G401.6 (cell line): ENCODE results near the gene BRD1.
"Not testable (repeated sequence)": the region's sequence is repeated elsewhere in the genome, so short reads cannot be mapped to it uniquely, and the experiment has no call there.

Experiments
- FAIRE-seq: peaks from 2 replicates; lab custom pipeline; 2012; peaks lifted over from hg19 to GRCh38; lab: Jason Lieb, UNC

BRD1 gene

DNA sequence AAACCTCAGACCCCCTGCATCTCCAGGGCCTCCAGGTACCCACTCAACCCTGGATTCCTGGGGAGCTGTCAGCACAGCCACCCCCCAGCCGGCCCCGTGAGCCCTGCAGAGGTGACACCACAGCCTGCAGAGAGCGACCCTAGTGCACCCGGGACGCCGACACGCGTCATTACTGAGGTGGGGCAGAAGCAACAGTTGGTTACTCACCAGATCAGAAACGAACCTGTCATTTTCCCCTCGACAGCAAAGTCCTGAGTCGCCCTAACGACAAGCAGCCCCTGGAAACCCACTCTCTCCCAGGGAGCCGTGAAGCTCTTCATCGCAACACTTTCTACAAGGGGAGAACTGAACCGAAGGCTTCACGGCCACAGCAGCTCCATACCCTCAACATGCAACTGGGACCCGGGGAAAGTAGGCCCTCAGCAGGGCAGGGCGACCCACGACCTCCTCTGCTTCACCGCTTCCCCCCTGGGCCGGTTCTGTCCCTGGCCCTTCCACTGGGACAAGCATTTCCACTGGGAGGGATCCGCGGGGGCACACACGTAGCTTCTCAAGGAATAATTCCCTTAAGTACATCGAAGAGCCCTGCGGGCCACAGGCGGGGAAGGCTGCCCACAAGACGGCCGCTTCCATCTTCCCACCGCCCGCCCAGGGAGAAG lies 1.6 kb downstream of the BRD1 start:
- no peak for FAIRE-seq

DNA sequence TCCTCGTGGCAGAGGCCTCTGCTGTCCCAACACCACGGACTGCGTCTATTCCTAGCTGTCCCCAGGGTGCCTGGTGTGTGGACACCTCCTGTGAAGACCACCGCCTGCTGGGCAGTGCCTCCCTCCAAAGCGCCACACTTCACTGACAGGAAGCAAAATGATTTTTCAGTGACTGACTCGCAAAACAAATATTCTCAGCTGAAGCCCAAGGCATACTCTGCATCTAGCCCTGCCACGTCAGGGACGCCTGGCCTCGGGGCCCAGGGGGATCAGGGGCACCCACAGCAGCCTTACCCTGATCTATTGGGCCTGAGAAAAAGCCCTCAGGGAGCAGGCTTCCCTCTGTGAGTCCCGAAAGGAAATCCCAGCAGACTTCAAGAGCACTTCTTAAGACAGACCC lies 2.2 kb downstream of the BRD1 start:
- FAIRE-seq = no peak

DNA sequence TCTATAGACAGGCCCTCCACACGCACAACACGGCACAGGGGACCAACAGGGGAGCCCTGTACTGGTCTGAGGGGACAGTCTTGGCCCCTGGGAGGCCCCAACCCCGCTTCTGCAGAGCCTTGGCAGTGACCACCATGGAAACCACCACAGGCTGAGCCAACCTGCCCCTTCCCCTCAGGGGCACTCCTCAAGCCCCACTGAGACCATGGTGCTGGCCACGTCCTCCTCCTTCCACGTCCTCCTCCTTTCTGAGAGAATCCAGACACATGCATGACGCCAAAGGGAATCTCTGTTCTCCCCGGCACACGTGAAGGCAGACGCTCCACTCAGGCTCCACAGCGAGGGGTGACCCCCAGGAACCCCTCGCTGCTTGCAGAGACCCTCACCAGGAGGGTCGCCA lies 2.7 kb downstream of the BRD1 start:
- no peak for FAIRE-seq

DNA sequence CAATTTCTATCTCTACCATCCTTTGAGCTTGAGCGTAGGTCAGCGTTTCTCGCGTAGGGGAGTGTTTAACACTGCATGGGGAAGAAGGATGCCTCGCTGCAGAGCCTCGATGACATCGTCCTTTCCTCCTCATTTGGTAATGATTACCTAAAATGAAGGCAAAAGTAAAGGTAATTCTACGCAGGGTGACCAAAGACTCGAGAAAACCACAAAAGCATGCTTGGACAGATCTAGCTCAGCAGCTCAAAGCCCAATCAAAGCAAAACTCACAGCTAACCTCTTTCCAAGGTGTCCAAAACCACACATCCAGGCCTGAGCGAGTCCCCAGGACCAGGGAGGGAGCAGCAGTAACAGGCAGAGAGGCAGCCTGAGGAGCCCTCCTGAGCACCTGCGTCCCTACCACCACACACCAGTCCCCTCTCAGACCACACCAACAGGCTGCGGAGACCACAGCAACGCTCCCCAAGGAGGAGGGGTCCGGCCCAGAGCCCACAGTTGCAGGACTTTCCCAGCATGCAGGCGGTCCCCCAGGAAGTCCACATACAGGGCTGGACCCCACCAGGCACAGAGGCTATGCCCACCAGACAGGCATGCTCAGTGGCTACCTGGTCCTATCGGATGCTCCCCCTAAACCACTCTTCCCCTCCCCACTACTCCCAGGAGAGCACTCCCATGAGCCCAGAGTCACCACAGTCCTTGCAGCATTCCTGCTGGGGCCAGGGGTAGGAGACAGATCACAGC lies 3.3 kb downstream of the BRD1 start:
- FAIRE-seq = no peak

DNA sequence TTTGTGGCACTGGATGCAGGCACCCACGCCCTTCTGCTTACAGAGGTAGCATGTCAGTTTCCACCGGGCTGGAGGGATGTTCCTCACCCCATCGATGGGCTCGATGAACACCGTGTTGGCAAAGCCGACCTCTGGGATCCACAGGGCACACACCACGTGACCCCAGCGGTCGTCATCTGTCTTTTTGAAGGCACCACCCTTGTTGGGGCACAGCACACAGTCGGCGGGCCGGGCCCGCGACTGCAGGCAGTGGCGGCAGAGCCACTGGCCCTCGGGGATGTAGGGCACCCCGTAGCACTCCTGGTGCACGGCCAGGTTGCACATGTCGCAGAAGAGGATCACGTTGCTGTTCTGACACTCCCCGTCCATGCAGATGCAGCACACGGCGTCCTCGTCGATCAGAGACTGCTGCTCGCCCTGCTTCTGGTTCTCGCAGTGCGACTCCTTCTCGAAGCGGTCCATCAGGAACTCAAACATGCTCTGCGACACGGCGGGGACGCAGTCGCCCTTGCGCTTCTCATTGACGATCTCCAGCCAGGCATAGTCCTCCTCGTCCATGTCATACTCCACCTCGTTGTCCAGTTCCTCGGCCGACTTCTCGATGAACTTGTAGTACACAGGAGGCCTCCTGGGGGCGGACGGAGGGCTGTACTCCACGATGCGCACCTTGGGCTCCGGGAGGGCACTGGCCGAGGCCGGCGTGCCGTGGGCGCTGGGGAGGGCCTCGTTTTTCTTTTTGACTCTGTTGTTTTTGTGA lies 4.2 kb downstream of the BRD1 start:
- FAIRE-seq = no peak

DNA sequence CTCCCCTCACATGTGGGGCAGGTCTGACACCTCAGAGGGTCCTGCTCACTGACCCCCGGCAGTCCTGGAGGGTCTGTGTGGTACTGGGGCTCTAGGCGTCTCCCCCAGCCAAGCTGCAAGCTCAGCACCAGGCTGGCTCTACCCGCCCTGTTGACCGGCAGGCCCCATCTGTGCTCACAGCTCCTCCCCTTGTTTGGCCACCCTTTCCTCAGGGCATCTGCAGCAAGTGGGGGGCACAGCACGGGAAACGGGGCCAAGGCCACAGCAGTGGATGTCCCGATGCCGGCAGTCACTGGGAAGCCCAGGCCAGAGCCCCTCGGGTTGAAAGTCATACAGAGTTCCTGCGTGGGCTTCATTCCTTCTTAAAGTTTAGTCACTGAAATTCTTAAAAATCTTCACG lies 5.9 kb downstream of the BRD1 start:
- not testable (repeated sequence) for FAIRE-seq

DNA sequence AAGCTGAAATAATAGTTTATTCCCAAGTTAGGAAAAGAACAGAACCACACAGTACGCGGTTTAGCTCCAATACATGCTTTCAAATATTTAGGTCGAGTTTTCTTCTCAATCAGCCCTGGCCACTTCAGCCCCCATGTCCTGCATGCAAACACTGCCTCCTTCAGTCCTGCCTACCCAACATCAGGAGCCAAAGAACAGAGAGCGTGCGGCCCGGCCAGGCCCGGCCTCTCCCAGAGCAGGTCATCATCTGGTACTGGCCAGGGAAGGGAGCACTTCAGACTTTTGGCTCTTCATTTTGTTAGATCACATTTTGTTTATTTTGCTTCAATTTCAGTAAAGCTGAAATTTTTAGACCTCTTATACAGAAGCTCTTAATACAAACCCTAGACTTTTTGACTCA lies 6.7 kb downstream of the BRD1 start:
- FAIRE-seq = no peak

DNA sequence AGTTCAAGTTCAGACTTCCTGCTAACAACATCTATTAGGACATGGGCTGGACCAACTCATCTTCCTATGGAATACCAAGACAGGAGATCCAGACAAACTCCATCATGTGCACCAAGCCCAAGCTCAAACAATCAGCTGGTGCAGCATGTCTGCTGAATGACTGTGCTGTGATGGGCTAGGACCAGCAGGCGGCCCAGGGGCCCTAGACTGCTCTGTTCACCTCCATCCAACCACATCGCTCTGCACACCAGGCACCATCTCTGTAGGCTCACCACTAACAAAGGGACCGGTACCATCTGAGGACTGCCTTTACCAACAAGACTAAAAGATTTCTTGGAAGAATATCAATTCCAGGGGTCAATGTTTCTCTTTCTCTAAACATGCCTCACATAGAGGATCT lies 10.3 kb downstream of the BRD1 start:
- FAIRE-seq = no peak

DNA sequence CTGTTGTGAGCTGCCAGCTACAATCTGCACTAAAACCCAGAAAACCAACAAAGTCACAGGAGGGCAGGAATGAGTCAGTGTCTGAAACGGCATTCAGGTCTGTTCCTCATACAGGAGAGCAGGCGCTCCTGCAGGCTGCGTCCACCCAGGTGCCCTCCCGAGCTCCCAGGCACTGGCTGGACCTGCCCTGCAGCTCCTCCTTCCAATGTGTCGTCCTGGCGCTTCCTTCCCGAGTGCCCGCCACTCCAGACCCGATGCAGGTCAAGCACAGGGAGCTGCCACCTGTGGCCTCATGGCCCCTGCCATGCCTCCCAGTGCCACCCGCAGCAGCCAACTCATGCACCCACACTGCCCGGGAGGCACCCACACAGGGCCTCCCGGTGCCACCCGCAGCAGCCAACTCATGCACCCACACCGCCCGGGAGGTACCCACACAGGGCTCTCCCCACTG lies 12.0 kb downstream of the BRD1 start:
- no peak for FAIRE-seq

DNA sequence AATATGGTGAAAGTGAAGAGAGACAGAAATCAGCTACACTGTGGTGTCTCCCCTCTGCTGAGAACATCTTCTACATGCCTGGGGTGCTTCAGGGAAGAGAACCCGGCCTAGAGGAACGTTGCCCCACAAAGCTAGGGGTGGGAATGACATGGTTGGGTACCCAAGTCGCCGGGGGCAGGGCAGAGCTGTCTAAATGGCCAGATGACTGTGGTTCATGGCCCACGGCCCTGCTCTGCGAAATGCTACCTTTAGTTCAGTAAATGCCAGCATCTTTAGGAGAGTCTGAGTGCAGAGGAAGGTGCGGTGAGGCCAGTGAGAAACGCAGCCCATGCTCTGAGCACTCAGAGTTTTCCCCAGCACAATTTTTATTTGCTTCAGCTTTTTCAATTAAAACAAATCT lies 12.8 kb downstream of the BRD1 start:
- no peak for FAIRE-seq

DNA sequence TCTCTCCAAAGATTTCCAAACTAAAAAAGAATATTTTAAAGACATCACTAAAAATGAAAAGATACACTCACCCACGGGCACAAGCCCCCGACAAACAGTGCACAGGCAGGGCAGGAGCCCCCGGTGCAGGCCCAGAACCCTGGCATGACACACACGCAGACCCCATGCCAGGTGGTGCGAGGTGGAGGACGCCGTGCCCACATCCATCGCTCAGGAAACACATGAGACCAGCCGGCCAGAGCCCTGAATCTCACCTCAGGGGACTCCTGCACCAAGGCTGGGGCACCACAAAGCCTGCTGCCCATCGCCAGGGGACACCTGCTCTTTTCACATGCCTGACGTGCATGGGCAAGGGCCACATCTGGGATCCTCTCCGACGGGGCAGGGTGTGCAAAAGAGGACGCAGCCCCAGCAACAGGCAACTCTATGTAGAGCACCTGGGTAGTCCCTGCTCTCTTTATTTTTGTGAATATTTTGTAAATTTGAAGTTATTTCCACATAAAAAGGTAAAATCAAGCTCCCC lies 13.4 kb downstream of the BRD1 start:
- no peak for FAIRE-seq

DNA sequence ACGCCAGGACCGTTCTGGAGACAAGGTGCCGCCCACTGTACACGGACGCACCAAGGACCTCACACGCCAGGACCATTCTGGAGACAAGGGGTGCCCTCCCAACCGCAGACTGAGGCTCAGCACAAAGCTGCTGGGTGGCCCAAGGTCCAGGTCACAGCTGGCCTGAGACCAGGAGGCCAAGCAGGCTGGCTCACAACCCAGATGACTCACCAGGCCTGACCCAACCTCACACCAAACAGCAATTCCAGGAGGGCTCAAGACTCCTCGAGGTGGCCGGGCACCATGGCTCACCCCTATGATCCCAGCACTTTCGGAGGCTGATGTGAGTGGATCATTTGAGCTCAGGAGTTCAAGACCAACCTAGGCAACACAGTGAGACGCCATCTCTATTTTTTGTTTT lies 14.8 kb downstream of the BRD1 start:
- no peak for FAIRE-seq

DNA sequence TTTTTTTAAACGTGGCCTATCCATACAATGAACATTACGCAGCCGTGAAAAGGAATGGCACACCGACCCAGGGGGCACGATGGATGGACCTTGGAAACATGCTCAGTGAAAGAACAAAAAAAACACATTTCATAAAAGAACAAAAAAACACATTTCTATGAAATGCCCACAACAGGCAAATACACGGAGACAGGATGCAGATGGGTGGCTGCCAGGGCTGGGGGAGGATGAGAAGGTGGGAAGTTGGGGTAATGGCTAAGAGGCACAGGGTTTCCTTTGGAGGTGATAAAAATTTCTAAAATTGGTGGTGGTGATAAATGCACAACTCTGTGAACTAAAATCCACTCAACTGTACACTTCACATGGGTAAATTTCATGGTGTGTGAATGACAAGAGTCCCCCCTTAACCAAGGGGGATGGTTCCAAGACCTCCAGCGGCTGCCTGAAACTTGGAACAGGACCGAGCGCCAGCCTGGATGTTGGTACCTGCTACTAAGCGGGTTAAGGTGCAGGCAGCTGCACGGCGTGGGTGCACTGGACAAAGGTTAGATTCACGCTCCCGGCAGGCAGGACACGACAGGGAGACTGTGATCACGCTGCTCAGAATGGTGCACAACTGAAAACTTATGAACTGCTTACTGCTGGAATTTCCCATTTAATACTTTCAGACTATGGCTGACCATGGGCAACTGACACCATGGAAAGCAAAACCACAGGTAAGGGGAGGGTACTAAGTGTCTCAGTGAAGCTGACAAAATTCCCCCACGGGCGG lies 16.5 kb downstream of the BRD1 start:
- FAIRE-seq = no peak

DNA sequence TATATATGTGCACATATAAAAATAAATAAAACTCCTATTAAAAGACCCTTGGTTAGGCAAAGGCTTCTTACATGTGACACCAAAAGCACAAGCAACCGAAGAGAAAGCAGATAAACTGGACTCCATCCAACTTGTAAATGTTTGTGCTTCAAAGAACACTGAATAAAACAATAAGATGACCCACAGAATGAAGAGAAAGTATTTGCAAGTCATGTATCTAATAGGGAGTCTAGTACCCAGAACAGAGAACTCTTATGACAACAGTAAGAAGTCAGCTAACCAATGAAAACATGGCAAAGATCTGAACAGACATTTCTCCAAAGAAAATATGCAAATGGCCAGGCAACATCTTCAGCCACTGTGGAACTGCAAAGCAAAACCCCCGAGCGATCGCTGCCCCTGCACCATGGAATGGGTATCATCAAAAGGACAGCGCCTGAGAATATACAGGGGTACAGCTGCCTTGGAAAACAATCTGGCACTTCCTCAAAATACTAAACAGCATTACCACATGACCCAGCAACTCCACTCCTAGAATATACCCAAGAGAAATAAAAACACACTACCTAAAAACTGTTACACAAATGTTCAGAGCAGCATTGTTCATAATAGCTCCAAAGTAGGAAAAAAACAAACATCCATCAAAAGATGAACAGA lies 17.2 kb downstream of the BRD1 start:
- FAIRE-seq = no peak

DNA sequence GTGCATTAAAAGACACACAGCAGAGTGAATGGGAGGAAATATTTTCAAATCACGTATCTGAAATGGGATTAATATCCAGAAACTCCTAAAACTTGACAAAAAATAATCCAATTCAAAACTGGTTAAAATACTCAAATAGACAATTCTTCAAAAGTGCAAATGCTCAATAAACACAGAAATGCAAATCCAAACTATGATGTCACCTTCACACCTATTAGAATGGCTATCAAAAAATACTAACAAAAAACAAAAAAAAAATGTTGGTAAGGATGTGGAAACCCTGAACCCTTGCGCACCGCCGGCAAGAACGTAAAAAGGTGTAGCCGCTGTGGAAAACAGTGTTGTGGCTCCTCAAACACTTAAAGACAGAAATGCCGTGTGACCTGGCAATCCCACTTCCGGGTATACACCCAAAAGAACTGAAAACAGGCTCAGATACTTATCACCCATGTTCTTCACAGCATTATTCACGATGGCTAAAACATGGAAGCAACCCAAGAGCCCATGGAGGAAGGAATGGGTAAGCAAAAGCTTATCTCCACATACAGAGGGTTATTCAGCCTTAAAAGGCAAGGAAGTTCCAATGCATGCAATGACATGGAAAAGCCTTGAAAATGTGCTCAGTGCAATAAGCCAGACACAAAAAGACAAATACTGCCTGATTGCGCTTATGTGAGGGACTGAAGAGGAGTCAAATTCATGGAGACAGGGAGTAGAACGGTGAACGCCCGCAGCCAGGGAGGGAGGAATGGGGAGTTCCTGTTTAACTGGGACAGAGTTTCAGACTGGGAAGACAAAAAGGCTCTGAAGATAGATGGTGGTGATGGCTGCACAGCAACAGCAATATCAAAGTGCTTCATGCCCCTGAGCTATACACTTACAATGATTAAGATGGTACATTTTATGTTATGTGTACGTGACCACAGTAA lies 19.6 kb downstream of the BRD1 start:
- FAIRE-seq = no peak

DNA sequence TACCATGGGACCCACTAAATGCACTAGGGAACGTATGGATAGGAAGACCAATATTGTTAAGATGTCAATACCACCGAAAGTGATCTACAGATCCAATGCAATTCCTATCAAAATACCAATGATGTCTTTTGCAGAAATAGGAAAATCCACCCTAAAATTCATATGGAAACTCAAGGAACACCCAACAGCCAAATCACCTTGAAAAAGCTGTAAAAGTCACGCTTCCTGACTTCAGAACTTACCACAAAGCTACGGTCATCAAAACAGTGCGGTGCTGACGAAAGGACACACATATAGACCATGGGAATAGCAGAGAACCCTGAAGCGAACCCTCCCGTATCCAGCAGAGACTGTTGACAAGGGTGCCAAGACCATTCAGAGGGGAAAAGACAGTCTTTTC lies 20.5 kb downstream of the BRD1 start:
- no peak for FAIRE-seq

DNA sequence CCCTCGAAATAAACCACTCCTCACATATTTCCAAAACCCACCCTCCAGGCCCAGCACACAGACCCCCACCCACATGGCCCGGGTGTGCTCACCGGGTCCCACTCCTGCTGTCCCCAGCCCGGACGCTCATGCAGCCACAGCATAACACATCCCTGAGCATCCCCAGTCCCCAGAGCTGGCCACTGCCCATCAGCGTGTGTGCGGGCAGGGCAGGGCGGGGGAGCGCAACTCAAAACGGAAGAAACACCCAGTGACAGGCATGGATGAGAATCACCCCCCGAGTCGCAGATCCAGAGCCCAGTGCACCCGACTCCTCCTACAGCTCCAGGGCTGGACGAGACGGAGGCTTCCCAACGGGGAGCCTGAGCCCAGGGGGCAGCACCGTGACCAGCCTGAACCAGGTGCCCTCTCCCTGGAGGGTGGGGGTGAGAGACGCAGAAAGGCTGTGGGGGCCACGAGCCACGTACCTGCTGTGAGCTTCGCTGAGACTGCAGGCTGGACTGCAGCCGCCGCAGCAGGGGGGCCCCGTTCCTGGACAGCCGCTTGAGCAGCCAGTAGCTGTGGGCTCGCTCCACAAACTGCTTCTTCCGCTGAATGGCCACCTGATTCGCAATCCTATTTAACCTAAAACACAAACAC lies 23.8 kb downstream of the BRD1 start:
- FAIRE-seq = no peak

DNA sequence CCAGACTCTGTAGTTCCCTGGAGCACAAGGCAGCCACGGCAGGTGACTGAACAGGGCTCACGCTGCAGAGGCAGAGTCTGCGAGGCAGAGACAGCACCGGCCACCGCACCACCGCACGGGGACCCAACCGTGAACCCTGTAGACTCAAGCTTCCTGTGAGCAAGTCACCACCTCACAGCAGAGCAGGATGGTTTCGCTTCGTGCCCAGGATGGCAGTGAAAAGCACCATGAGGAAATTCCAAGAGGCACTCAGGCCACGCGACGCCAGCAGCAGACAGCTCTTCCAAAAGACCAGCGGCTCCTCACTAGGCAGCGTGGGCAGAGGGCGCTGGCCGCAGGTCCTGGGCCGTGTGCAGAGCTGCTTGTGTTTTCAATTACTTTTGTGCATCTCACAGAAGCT lies 24.5 kb downstream of the BRD1 start:
- FAIRE-seq = no peak

DNA sequence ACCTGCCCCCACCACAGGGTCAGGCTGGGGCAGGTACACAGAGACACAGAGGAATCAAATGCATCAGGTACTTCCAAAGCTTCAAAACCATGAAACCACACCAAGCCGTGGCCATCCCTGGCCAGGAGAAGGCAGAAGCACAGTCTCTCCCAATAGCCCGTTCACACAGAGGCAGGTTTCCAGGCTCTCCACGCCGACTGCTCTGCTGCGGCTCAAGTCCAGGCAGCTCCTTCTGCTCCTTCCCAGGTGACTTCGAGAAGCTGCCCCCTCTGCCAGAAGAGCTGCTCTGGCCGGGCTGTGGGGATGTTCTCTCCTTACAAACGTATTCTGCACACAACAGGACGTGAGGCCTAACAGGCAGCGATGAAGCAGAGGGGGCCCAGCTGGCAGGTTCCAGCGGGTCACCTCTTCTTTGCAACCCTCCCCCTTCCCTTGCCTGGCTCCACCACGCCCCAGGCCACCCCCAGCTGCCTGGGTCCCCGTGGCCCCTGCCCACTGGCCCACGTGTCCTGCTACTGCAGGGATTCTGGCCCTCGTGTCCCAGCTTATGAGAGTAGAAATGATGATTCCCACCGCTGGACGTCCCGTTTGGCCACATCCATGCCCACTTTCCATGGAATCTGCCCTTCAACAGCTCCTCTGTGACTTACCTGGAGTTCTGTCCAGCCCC lies 26.1 kb downstream of the BRD1 start:
- FAIRE-seq = no peak
